ENCODE data around the gene SORCS1. TPM values are rescaled to one million over a fixed set of nuclear protein-coding genes. Genes with fewer than 3 reads are reported as not detected.

SORCS1 gene
- polyA plus RNA-seq, 1 donor (not counting 4 experiments of a cell fraction or from before 2014, with no cell fraction given): not detected

DNA sequence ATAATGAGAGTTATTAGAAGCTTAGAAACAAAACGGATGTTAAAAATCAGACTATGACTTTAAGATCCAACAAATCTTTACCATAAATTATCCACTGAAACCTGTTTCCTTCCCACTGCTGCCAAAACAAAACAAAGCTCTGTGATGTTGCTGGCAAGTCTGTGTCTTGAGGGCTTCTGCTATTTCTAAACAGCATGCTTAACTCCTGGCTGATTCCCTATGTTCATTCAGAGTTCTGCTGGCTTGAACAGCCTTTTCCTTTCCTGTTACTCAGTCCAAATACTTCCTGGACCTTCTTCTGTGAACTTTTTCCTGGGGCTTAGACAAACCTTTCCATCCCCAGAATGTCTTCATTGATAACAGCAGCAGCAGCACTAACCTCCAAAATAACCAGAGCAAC lies 448.1 kb downstream of the SORCS1 start:
- no peak for DNase-seq (ENCODE audit: low read depth, low spot score)
- Histone ChIP-seq H3K27me3 (ENCODE audit: control insufficient read depth, extremely low read depth, insufficient read depth, low read length) (no peaks in the 10 kb centered on the region), H3K79me2 (ENCODE audit: control insufficient read depth, insufficient read depth, low read length) (no peaks in the 10 kb centered on the region), H2AFZ (ENCODE audit: control insufficient read depth, low read length) (no peak overlapping the region), H3K9me1 (ENCODE audit: control insufficient read depth, extremely low read depth, insufficient read depth, low read length) (no peaks in the 10 kb centered on the region), H3K4me1 (ENCODE audit: control insufficient read depth, extremely low read depth, insufficient read depth, low read length) (no peaks in the 10 kb centered on the region), H4K20me1 (ENCODE audit: control insufficient read depth, extremely low read depth, insufficient read depth, low read length) (no peaks in the 10 kb centered on the region), H3K4me2 (ENCODE audit: control insufficient read depth, extremely low read depth, insufficient read depth, low read depth, low read length) (no peak overlapping the region), H3K4me3 (ENCODE audit: control insufficient read depth in 2 of 3, extremely low read depth in 1 of 3, insufficient read depth in 2 of 3, low read depth in 1 of 3, low read length in 3 of 3) (no peak overlapping the region), H3K9ac (ENCODE audit: control insufficient read depth, extremely low read depth, insufficient read depth, low read length) (no peak overlapping the region), H3K9me3 (ENCODE audit: control insufficient read depth, low read depth, low read length) (no peaks in the 10 kb centered on the region), H3K27ac (ENCODE audit: control insufficient read depth, insufficient read depth, low read length) (no peak overlapping the region), H3K36me3 (ENCODE audit: control insufficient read depth in 2 of 2, extremely low read depth in 1 of 2, insufficient read depth in 2 of 2, low read length in 2 of 2) (no peaks in the 10 kb centered on the region)
- dilution Hi-C loops (cut with MboI; ENCODE audit: extremely low pct_ligation_motif_present, low sequenced_read_pairs): no loop called here
- FAIRE-seq: no peak
- TF ChIP-seq EZH2 (IDR thresholded peaks at IDR 0.05; ENCODE audit: low read length): no peak
- TF ChIP-seq, protein P1, sequence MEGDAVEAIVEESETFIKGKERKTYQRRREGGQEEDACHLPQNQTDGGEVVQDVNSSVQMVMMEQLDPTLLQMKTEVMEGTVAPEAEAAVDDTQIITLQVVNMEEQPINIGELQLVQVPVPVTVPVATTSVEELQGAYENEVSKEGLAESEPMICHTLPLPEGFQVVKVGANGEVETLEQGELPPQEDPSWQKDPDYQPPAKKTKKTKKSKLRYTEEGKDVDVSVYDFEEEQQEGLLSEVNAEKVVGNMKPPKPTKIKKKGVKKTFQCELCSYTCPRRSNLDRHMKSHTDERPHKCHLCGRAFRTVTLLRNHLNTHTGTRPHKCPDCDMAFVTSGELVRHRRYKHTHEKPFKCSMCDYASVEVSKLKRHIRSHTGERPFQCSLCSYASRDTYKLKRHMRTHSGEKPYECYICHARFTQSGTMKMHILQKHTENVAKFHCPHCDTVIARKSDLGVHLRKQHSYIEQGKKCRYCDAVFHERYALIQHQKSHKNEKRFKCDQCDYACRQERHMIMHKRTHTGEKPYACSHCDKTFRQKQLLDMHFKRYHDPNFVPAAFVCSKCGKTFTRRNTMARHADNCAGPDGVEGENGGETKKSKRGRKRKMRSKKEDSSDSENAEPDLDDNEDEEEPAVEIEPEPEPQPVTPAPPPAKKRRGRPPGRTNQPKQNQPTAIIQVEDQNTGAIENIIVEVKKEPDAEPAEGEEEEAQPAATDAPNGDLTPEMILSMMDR (optimal IDR thresholded peaks at IDR 0.05 in 1 of 3, IDR thresholded peaks at IDR 0.05 in 1 of 3, conservative IDR thresholded peaks at IDR 0.05 in 1 of 3; ENCODE audit: extremely low read depth in 1 of 3, insufficient read depth in 2 of 3, low read length in 3 of 3): no peak

DNA sequence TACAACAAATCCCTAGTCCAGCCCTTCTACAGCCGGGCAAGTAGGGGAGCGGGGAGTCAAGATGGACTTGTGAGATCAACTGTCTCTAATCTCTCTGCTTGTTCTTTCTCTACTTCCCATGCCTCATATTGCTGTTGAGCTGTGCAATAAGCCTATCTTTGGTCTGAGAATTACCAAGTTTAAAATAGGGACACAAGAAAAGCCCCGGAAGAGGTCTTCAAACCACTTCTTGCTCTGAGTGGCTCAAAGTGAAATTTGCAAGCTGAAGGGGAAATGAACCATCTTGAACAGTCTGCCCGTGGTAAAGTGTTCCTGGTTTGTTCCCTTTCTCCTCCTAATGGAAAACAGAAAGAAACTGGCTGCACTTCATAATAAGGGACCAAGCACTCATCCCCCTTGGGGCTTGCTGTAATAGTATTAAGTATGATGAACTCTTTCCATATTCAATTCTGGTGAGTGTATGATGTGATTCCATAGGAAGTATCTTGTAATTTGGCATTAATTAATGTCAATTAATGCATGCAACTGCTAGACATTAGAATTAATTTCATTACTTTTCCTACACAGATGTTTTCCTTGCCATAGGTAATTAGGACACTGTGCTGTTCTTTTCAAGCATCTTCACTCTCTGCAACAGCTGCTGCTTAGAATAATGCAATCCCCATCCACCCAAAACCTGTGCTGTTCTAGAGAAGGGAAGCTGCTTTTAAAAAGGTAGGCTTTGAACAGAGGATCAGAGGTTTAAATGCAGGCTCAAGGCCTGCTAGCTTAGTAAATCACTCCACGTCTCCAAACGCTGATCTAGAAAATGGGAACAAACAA lies 449.6 kb downstream of the SORCS1 start:
- H3K4me3 ChIP-seq (ENCODE audit: control insufficient read depth in 2 of 3, extremely low read depth in 1 of 3, insufficient read depth in 2 of 3, low read depth in 1 of 3, low read length in 3 of 3): no peak overlapping the region

More for the DNA sequence above, 449.6 kb downstream of the SORCS1 start:
- Histone ChIP-seq H3K9ac (ENCODE audit: control insufficient read depth, extremely low read depth, insufficient read depth, low read length) (no peak overlapping the region), H3K36me3 (ENCODE audit: control insufficient read depth in 2 of 2, extremely low read depth in 1 of 2, insufficient read depth in 2 of 2, low read length in 2 of 2) (no peaks in the 10 kb centered on the region), H3K27ac (ENCODE audit: control insufficient read depth, insufficient read depth, low read length) (no peak overlapping the region), H3K4me2 (ENCODE audit: control insufficient read depth, extremely low read depth, insufficient read depth, low read depth, low read length) (no peak overlapping the region), H2AFZ (ENCODE audit: control insufficient read depth, low read length) (no peak overlapping the region), H3K27me3 (ENCODE audit: control insufficient read depth, extremely low read depth, insufficient read depth, low read length) (no peaks in the 10 kb centered on the region), H3K9me1 (ENCODE audit: control insufficient read depth, extremely low read depth, insufficient read depth, low read length) (no peaks in the 10 kb centered on the region), H4K20me1 (ENCODE audit: control insufficient read depth, extremely low read depth, insufficient read depth, low read length) (no peaks in the 10 kb centered on the region), H3K4me1 (ENCODE audit: control insufficient read depth, extremely low read depth, insufficient read depth, low read length) (no peaks in the 10 kb centered on the region), H3K9me3 (ENCODE audit: control insufficient read depth, low read depth, low read length) (no peaks in the 10 kb centered on the region), H3K79me2 (ENCODE audit: control insufficient read depth, insufficient read depth, low read length) (no peaks in the 10 kb centered on the region)
- no peak for DNase-seq (ENCODE audit: low read depth, low spot score)
- FAIRE-seq: no peak
- dilution Hi-C loops (cut with MboI; ENCODE audit: extremely low pct_ligation_motif_present, low sequenced_read_pairs): no loop called here
- TF ChIP-seq, protein P1 (optimal IDR thresholded peaks at IDR 0.05 in 1 of 3, IDR thresholded peaks at IDR 0.05 in 1 of 3, conservative IDR thresholded peaks at IDR 0.05 in 1 of 3; ENCODE audit: extremely low read depth in 1 of 3, insufficient read depth in 2 of 3, low read length in 3 of 3): no peak

Data from keratinocyte (primary cell).